ENCODE data around the gene TAF5L. TPM values are rescaled to one million over a fixed set of nuclear protein-coding genes. Genes with fewer than 3 reads are reported as not detected.
"Not testable (repeated sequence)": the region's sequence is repeated elsewhere in the genome, so short reads cannot be mapped to it uniquely, and the experiment has no call there.

Gene TAF5L
- polyA plus RNA-seq, 12 donors = 10.1 to 18.2 (median 12.0) TPM; not detected in 1

GRCh38 chr1:229643996-229644745 is 18.2 kb upstream of the TAF5L start:
- DNase-seq = no peak

GRCh38 chr1:229642970-229643369 is 17.0 kb upstream of the TAF5L start:
- no peak for DNase-seq

DNA sequence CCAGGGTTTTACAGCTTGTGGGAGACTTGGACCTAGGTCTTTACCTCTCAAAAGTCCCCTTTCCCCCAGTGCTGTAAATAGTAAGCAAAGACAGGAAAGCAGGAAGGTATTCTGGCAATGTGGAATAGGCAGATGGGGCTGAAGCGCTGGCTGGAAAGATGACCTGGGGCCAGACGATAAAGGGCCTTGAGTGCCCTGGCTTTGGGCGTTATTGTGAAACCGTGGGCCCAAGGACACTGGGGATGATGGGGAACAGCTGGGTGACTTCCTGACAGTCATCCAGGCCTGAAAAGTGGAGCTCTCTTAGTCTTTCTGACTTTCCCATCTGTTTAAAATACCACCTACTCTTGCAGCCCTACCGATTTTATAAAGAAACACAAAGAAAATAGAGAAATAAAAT is 16.5 kb upstream of the TAF5L start:
- no peak for DNase-seq

DNA sequence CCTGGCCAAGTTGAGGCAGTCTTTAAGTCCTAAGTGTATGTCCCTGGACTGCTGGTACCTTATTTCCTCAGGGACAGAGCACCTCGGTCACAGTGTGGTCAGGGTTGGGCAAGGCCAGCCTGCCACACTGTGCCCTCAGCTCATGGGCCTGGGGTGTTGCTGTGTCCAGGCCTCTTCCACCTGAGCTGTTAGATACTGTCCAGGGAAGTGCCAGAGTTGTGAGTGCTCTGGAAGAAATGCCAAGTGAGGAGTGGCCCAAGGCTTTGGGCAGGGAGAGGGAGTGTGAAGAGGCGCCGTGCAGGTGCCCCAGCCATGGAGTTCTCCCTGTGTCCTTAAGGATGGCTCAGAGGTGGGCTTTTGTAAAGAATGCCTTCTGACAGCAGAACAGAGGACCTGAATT is 15.4 kb upstream of the TAF5L start:
- DNase-seq = no peak

GRCh38 chr1:229640455-229640854 is 14.5 kb upstream of the TAF5L start:
- DNase-seq = no peak

DNA sequence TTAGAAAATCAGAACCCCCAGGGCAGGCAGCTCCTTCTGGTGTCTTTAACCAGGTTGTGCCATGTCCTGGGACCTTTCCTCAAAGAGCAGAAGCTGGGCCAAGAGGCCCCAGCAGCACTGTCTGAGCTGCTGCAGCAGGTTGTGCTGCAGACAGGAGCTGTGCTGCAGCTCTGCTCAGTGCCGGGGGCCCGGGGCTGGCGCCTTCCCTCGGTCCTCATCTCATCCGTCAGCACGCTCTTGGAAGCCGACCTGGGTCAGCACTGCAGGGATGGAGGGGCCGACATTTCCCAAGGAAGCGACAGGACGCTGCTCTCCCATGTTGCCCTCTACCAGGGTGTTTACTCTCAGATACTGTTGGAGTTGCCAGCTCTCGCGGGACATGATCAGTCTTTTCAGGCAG is 11.8 kb upstream of the TAF5L start:
- DNase-seq = no peak

DNA sequence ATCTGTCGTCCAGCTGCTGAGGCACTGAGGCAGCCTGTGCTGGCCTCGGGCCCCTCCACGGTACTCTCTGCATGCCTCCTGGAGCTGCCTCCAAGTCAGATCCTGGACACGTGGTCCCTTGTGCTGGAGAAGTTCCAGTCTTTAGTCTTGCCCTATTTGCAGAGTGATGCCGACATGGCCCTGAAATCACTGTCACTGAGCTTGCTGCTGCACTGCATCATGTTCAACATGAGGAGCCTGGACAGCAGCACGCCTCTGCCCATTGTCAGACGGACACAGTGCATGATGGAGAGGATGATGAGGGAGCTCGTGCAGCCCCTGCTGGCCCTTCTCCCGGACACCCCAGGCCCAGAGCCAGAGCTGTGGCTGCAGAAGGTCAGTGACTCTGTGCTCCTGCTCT is 10.1 kb upstream of the TAF5L start:
- DNase-seq = no peak

GRCh38 chr1:229631966-229632365 is 6.0 kb upstream of the TAF5L start:
- no peak for DNase-seq

DNA sequence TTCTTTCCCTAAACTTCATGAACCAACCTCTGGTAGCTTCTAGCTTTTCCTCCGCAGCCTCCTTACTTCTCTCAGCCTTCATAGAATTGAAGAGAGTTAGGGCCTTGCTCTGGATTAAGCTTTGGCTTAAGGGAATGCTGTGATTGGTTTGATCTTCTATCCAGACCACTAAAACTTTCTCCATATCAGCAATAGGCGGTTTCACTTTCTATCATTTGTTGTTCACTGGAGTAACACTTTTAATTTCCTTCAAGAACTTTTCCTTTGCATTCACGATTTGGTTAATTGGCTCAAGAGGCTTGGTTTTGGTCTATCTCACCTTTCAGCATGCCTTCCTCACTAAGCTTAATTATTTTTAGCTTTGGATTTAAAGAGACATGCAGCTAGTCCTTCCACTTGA is 5.2 kb upstream of the TAF5L start:
- no peak for DNase-seq

GRCh38 chr1:229629261-229629660 is 3.3 kb upstream of the TAF5L start:
- no peak for DNase-seq

DNA sequence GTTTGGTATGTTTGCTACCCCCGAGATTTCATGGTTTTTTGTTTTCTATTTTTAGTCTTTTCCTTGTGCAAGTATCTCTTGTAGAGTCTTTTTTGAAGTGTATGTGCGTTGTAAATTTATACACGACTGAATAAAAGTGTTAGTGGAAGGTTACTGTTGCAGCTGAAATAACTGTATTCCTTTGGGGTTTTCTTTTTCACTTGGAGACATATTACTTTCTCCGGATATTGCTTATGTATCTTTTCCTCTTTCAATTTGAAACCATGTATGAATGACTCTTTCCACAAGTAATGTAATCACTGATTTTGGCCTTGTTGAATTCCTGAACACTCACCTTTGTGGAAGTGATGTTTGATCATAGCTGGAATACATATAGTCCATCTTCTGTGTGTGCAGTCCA is 1.1 kb upstream of the TAF5L start:
- DNase-seq = no peak

- DNase-seq = peak; percentile 29
Observed at GRCh38 chr1:229625071-229625914, 629 bp downstream of the TAF5L start.

DNA sequence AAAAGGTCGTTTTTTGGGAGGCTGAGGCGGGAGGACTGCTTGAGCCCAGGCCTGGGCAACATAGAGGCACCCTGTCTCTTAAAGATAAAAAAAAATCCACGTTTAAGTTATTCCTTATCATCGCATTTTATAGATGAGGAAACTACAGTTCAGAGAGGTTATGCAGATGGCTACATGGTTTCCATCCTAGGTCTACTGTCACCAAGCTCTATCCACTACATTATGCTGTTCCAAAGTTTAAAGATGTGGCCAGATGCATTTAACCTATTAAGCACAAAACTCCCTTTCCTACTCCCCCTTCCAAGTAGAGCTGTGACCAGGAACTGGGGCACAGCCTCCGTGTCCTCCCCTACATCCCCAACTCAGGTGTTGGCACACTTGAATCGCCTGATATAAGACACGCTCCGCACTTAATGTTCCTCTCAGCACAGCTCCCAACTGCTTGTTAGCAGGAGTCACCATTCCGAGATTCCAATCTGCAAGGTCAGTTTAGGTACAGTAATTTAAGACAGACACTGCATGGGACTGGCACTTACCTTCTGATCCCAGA is 1.3 kb downstream of the TAF5L start:
- DNase-seq = no peak

- no peak for DNase-seq
Observed at GRCh38 chr1:229623838-229624237, 2.1 kb downstream of the TAF5L start.

DNA sequence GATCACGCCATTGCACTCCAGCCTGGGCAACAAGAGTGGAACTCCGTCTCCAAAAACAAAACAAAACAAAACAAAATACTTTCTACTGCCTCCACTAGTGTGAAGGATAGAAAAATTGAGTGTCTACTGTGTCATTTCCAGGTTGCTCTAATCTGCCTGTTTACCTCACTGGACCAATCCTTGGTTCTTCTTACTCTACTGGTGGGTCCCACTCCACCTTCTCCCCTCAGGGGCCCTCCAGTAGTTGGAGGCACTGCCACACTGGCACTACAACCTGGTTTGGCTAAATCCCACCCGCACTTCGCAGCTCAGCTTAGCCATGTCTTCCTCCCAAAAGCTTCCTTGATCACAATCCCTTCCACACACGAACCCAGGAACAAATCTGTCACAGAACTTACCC is 2.7 kb downstream of the TAF5L start:
- no peak for DNase-seq

DNA sequence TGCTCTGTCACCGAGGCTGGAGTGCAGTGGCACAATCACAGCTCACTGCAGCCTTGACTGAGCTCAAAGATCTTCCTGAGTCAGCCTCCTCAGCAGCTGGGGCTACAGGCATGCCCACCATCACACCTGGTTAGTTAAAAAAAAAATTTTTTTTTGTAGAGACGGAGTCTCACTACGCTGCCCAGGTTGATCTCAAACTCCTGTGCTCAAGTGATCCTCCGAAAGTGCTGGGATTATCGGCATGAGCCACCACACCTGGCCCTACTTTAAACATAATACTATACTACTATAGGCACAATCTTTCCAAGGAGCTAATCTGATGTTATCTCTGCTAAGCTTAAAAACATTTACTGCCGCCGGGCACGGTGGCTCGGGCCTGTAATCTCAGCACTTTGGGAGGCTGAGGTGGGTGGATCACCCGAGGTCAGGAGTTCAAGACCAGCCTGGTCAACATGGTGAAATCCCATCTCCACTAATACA is 3.2 kb downstream of the TAF5L start:
- DNase-seq = not testable (repeated sequence)

GRCh38 chr1:229621663-229622062 is 4.3 kb downstream of the TAF5L start:
- no peak for DNase-seq

- no peak for DNase-seq
Observed at GRCh38 chr1:229620876-229621275, 5.0 kb downstream of the TAF5L start.

- no peak for DNase-seq
Observed at GRCh38 chr1:229619614-229620013, 6.3 kb downstream of the TAF5L start.

- no peak for DNase-seq
Observed at GRCh38 chr1:229619002-229619401, 6.9 kb downstream of the TAF5L start.

DNA sequence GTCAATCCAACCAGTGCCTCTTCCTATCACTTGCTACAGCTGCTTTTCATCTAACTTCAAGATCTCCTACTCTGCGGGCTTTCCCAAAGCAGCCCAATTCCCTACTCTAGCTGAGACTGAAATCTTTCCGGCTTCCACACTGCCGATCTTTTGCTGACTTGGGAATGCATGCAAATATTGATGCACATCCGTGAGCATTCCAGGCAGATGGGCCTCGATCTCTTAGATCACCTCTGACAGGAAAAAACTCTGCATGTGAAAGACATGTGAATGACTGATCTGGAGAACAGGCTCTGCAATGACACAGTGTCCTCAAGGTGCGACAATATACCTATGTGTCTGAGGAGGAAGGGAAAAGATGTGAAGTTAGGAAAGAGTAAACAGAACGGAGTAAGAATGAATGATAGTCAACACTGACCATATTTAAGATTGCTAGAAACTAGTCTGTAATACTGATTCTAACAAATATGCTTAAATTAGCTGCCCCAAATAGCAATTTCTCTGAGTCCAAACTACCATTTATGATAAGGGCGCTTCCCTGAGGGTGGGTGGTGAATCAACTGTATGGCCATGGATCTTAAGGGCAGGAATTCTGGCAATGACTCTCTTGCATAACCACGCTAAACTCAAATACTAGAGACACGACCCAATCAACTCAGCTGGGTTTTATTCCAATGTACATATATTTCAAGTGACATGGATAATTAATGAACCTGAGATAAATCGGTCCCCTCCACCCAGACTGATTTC is 8.4 kb downstream of the TAF5L start:
- no peak for DNase-seq

GRCh38 chr1:229614701-229615100 is 11.2 kb downstream of the TAF5L start:
- DNase-seq = no peak

Measured in muscle of arm (tissue), 12 donors.